SK-N-SH (cell line): ENCODE measurements around the gene NAA10. TPM values are rescaled to one million over a fixed set of nuclear protein-coding genes. Genes with fewer than 3 reads are reported as not detected.

Experiments
- CTCF ChIA-PET: fragments of 300-600, 350-600 bp; formaldehyde crosslinking; extraction: SDS; loops from one replicate; lab custom pipeline; 2021; lab: Yijun Ruan, JAX
- POLR2A ChIA-PET: fragments of 350-600 bp; sonication (Branson Sonifier 250); formaldehyde crosslinking; extraction: SDS; loops from one replicate; lab custom pipeline; 2020; ENCODE audit warnings: antibody characterized with exemption, inconsistent platforms; lab: Yijun Ruan, JAX
- DNase-seq: peaks from one replicate; pipeline ENCODE4 v3.0.0; 2012
- H2AFZ ChIP-seq: fragments of 200-600 bp; sonication (generic); 2 replicates; pipeline ENCODE4 v1.8.1; 2016; ENCODE audit warnings: antibody characterized with exemption, mild to moderate bottlenecking, low read depth
- H3F3A ChIP-seq: fragments of 200-600 bp; sonication (generic); replicated peaks from 2 replicates; pipeline ENCODE3; 2016; ENCODE audit warnings: antibody characterized with exemption, mild to moderate bottlenecking; ENCODE audit not compliant: insufficient read depth
- H3K27ac ChIP-seq, 2 experiments: fragments of 200-500 bp in 1 of 2; fragments of 200-600 bp in 1 of 2; sonication (Bioruptor generic) in 1 of 2; sonication (generic), shearing (Covaris generic) in 1 of 2; 2 replicates each; pipeline versions ENCODE4 v1.5.1 to v1.6.1; 2014 to 2016; ENCODE audit warnings: low read depth in 2 of 2, inconsistent platforms in 1 of 2, low read length in 1 of 2, mild to moderate bottlenecking in 1 of 2, mixed read lengths in 1 of 2
- H3K27me3 ChIP-seq: fragments of 200-600 bp; sonication (generic), shearing (Covaris generic); 2 replicates; pipeline ENCODE4 v1.6.1; 2016; ENCODE audit warnings: mixed run types; ENCODE audit not compliant: insufficient read depth
- H3K36me3 ChIP-seq, 2 experiments: fragments of 200-500 bp in 1 of 2; fragments of 200-600 bp in 1 of 2; sonication (Bioruptor generic) in 1 of 2; sonication (generic) in 1 of 2; replicated peaks in 1 of 2; 2 replicates each; pipeline versions ENCODE3 to v1.5.1; 2014 to 2016; ENCODE audit warnings: low read length in 1 of 2, mild to moderate bottlenecking in 1 of 2; ENCODE audit not compliant: insufficient read depth in 2 of 2, control insufficient read depth in 1 of 2
- H3K4me1 ChIP-seq, 2 experiments: fragments of 200-500 bp in 1 of 2; fragments of 200-600 bp in 1 of 2; sonication (Bioruptor generic) in 1 of 2; sonication (generic), shearing (Covaris generic) in 1 of 2; 2 replicates each; pipeline versions ENCODE4 v1.5.1 to v1.6.1; 2014 to 2016; ENCODE audit warnings: low read depth in 1 of 2, low read length in 1 of 2, mixed run types in 1 of 2; ENCODE audit not compliant: insufficient read depth in 2 of 2, control insufficient read depth in 1 of 2
- H3K4me2 ChIP-seq: fragments of 200-600 bp; sonication (generic), shearing (Covaris generic); 2 replicates; pipeline ENCODE4 v1.6.1; 2017; ENCODE audit warnings: mixed run types
- H3K4me3 ChIP-seq, 2 experiments: fragments of 200-500 bp in 1 of 2; fragments of 200-600 bp in 1 of 2; sonication (Bioruptor generic) in 1 of 2; sonication (generic), shearing (Covaris generic) in 1 of 2; 2 replicates each; pipeline versions ENCODE4 v1.5.1 to v1.8.1; 2014 to 2016; ENCODE audit warnings: low read depth in 2 of 2, inconsistent platforms in 1 of 2, low read length in 1 of 2, mild to moderate bottlenecking in 1 of 2, mixed read lengths in 1 of 2, moderate library complexity in 1 of 2
- H3K79me2 ChIP-seq: fragments of 200-600 bp; sonication (generic); 2 replicates; pipeline ENCODE4 v1.8.1; 2017; ENCODE audit warnings: mild to moderate bottlenecking; ENCODE audit not compliant: insufficient read depth
- H3K9ac ChIP-seq: fragments of 200-600 bp; sonication (generic); 2 replicates; pipeline ENCODE4 v1.6.1; 2017; ENCODE audit warnings: mixed run types
- H3K9me2 ChIP-seq: fragments of 200-600 bp; sonication (generic); 2 replicates; pipeline ENCODE4 v1.6.1; 2017; ENCODE audit warnings: mixed run types
- H3K9me3 ChIP-seq: fragments of 200-600 bp; sonication (generic); 2 replicates; pipeline ENCODE4 v1.6.1; 2017; ENCODE audit warnings: mixed run types, mild to moderate bottlenecking, moderate library complexity
- H4K20me1 ChIP-seq: fragments of 200-600 bp; sonication (generic); 2 replicates; pipeline ENCODE4 v1.6.1; 2017; ENCODE audit warnings: mild to moderate bottlenecking, mixed run types; ENCODE audit not compliant: insufficient read depth
- ELF1 ChIP-seq: IDR thresholded peaks from 2 replicates; pipeline ENCODE4 v1.4.0; 2012
- GABPA ChIP-seq: IDR thresholded peaks from 2 replicates; pipeline ENCODE4 v1.4.0; 2012; ENCODE audit warnings: low read depth, mild to moderate bottlenecking
- MEF2A ChIP-seq: IDR thresholded peaks from 2 replicates; pipeline ENCODE4 v1.4.0; 2012; ENCODE audit warnings: low read depth, borderline replicate concordance
- MXI1 ChIP-seq: IDR thresholded peaks from 2 replicates; pipeline ENCODE4 v1.6.1; 2012; ENCODE audit warnings: mild to moderate bottlenecking, low read depth, low read length, improper control_type of control experiment
- NRF1 ChIP-seq: IDR thresholded peaks from 2 replicates; pipeline ENCODE4 v1.6.1; 2012; ENCODE audit warnings: low read depth, mild to moderate bottlenecking, low read length
- RAD21 ChIP-seq: IDR thresholded peaks from 2 replicates; pipeline ENCODE4 v1.6.1; 2012; ENCODE audit warnings: mild to moderate bottlenecking, low read length
- REST ChIP-seq: IDR thresholded peaks from 2 replicates; pipeline ENCODE4 v1.6.1; 2012; ENCODE audit warnings: mild to moderate bottlenecking, low read depth, low read length, moderate library complexity
- RFX5 ChIP-seq: IDR thresholded peaks from 2 replicates; pipeline ENCODE4 v1.6.1; 2012; ENCODE audit warnings: mild to moderate bottlenecking, improper control_type of control experiment, low read length
- RXRA ChIP-seq: IDR thresholded peaks from 2 replicates; pipeline ENCODE4 v1.4.0; 2012; ENCODE audit warnings: low read depth, mild to moderate bottlenecking, borderline replicate concordance
- TAF1 ChIP-seq: IDR thresholded peaks from 2 replicates; pipeline ENCODE4 v1.6.1; 2012; ENCODE audit warnings: low read depth, mild to moderate bottlenecking, low read length, moderate library complexity, borderline replicate concordance
- TEAD4 ChIP-seq: IDR thresholded peaks from 2 replicates; pipeline ENCODE4 v1.4.0; 2012; ENCODE audit warnings: mild to moderate bottlenecking, borderline replicate concordance; ENCODE audit not compliant: insufficient read depth
- USF2 ChIP-seq: fragments of 150-350 bp; IDR thresholded peaks from 2 replicates; pipeline ENCODE4 v1.6.1; 2017; ENCODE audit warnings: antibody characterized with exemption, low read length, low read depth, borderline replicate concordance
- YY1 ChIP-seq: IDR thresholded peaks from 2 replicates; pipeline ENCODE4 v1.4.0; 2012; ENCODE audit warnings: low read depth, mild to moderate bottlenecking
- WGBS: methylation state at CpG from one replicate; pipeline ENCODE4 v1.1.6; 2017; ENCODE audit warnings: low lambda C conversion rate; 5-methylcytosine and 5-hydroxymethylcytosine counted together
- polyA plus RNA-seq, 3 experiments: library from polyadenylated mRNA; depleted of rRNA; stranded (reverse); fragments of >200 nt; gene quantifications; 2 replicates each; pipeline ENCODE4 v1.2.3, GENCODE V29; 2012
- TF ChIP-seq, protein P1 (sequence below): IDR thresholded peaks from 2 replicates; pipeline ENCODE4 v1.4.0; 2012; ENCODE audit warnings: low read depth
- TF ChIP-seq, protein P2 (sequence below): IDR thresholded peaks from 2 replicates; pipeline ENCODE4; 2012

NAA10 gene
- polyA plus RNA-seq, 1 of the 3 experiments (the other 2 are of a cell fraction) = 229 TPM

DNA sequence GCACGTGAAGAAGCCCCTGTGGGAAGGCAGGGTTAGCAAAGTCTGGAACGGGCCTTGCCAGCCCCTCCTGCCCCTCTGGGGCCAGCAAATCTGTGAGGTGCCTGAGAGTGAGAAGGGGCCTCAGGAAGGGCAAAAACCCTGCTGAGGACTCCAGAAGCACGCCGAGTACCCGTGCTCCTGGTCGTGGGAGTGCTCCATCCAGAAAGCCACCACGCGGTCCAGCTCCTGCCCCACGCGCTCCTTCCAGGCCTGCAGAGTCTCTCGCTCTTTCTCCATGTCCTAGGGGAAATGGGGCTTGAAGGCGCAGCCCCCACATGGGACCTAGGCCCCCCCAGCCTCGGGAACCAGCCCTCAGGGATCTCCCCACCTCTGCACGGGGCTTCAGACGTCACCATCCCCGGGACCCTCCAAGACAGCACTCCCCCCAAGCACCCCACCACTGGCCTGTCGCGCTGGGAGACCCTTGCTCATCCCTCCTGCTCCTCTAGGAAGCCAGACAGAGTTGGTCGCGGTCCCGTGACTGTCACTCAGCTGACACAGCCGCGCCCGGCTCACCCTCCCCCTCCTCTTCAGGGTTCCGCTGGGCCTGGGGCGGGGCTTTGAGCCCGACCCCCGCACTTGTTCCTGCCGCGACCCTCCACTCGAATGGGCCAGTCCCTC is 9.4 kb upstream of the NAA10 start, which contains the start of gene RENBP:
RENBP (minus strand) TSS at position 504 of the 660 bp plus-strand sequence; CDS start at position 471, 33 bp downstream.
- DNase-seq = peak; percentile 70
- peaks cover 17% of the 10 kb centered on the region for H3F3A ChIP-seq
- no peaks in the 10 kb centered on the region for H3K9me2 ChIP-seq
- H3K27me3 ChIP-seq = no peaks in the 10 kb centered on the region
- peaks cover 0 to 19% of the 10 kb centered on the region in 2 experiments for H3K36me3 ChIP-seq
- H3K27ac ChIP-seq = no peak within 1 kb of the TSS
- no peak within 1 kb of the TSS for H3K9ac ChIP-seq
- WGBS = 8% methylated on average over 2 of the region's 31 CpGs
- H3K4me3 ChIP-seq = peak within 1 kb of the TSS in 1 of 2 experiments; percentile 21; a peak in 1 of 4 replicates
- CTCF ChIA-PET = interaction anchor here (1.1 to 11.8 kb wide), 5 partner anchors 8 to 180 kb away, joined by 3 to 271 read pairs (median 134); partner anchors contain the start of genes ARHGAP4, HCFC1, NAA10 and PLXNB3
- H3K4me2 ChIP-seq = no peak within 1 kb of the TSS
- H3K9me3 ChIP-seq = no peaks in the 10 kb centered on the region
- no peak within 1 kb of the TSS for H2AFZ ChIP-seq
- peaks cover 0 to 2% of the 10 kb centered on the region in 2 experiments; a peak in 1 of 4 replicates for H3K4me1 ChIP-seq
- TF ChIP-seq TEAD4 (no peak), ELF1 (no peak), YY1 (no peak), MEF2A (no peak), RXRA (no peak), USF2 (no peak), RFX5 (no peak), RAD21 (no peak), TAF1 (no peak), MXI1 (no peak), REST (no peak), NRF1 (no peak), GABPA (no peak)
- TF ChIP-seq, protein P1, sequence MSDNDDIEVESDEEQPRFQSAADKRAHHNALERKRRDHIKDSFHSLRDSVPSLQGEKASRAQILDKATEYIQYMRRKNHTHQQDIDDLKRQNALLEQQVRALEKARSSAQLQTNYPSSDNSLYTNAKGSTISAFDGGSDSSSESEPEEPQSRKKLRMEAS = no peak
- TF ChIP-seq, protein P2, sequence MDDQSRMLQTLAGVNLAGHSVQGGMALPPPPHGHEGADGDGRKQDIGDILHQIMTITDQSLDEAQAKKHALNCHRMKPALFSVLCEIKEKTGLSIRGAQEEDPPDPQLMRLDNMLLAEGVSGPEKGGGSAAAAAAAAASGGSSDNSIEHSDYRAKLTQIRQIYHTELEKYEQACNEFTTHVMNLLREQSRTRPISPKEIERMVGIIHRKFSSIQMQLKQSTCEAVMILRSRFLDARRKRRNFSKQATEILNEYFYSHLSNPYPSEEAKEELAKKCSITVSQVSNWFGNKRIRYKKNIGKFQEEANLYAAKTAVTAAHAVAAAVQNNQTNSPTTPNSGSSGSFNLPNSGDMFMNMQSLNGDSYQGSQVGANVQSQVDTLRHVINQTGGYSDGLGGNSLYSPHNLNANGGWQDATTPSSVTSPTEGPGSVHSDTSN = no peak
- TF ChIP-seq, all 33 proteins: peak for 0
- POLR2A ChIA-PET = interaction anchor here (1.2 kb wide), 1 partner anchor 17 kb away, joined by 9 read pairs; no protein-coding TSS in a partner anchor
- no peaks in the 10 kb centered on the region for H3K79me2 ChIP-seq
- H4K20me1 ChIP-seq = 0 out of 2 replicates have a peak, but pooled peaks cover 9% of the 10 kb centered on the region
